ENCODE measurements around the gene SLC30A7.
"Not testable (repeated sequence)": the region's sequence is repeated elsewhere in the genome, so short reads cannot be mapped to it uniquely, and the experiment has no call there.

SLC30A7 gene

GRCh38 chr1:100941098-100941527 lies 45.2 kb downstream of the SLC30A7 start:
- no peak for TF ChIP-seq CTCF (IDR thresholded peaks at IDR 0.05; ENCODE audit: insufficient read depth, missing control alignments)

GRCh38 chr1:100941580-100942216 lies 45.8 kb downstream of the SLC30A7 start:
- no peak for TF ChIP-seq CTCF (IDR thresholded peaks at IDR 0.05; ENCODE audit: insufficient read depth, missing control alignments)
- DNase-seq (ENCODE audit: insufficient read length, low spot score) (no peak), FAIRE-seq (no peak)

More at GRCh38 chr1:100941098-100941527, 45.2 kb downstream of the SLC30A7 start:
- DNase-seq (ENCODE audit: insufficient read length, low spot score) (no peak), FAIRE-seq (no peak)

GRCh38 chr1:100942304-100943046 lies 46.6 kb downstream of the SLC30A7 start:
- no peak for TF ChIP-seq CTCF (IDR thresholded peaks at IDR 0.05; ENCODE audit: insufficient read depth, missing control alignments)
- DNase-seq (ENCODE audit: insufficient read length, low spot score) (no peak), FAIRE-seq (no peak)

- DNase-seq (ENCODE audit: insufficient read length, low spot score), result no peak
- no peak for TF ChIP-seq CTCF (IDR thresholded peaks at IDR 0.05; ENCODE audit: insufficient read depth, missing control alignments)
- FAIRE-seq, result no peak
These were observed 47.6 kb downstream of the SLC30A7 start for GRCh38 chr1:100943533-100943932.

- FAIRE-seq; DNase-seq (ENCODE audit: insufficient read length, low spot score): not testable (repeated sequence)
These were observed 50.2 kb downstream of the SLC30A7 start for GRCh38 chr1:100946064-100946463.

- DNase-seq (ENCODE audit: insufficient read length, low spot score); FAIRE-seq: not testable (repeated sequence)
These were observed 51.9 kb downstream of the SLC30A7 start for GRCh38 chr1:100947816-100948215.

GRCh38 chr1:100948721-100949405 lies 53.0 kb downstream of the SLC30A7 start:
- DNase-seq (ENCODE audit: insufficient read length, low spot score); FAIRE-seq: not testable (repeated sequence)

GRCh38 chr1:100949515-100950158 lies 53.7 kb downstream of the SLC30A7 start:
- not testable (repeated sequence) for FAIRE-seq

GRCh38 chr1:100950337-100950736 lies 54.4 kb downstream of the SLC30A7 start:
- no peak for TF ChIP-seq CTCF (IDR thresholded peaks at IDR 0.05; ENCODE audit: insufficient read depth, missing control alignments)
- FAIRE-seq (no peak), DNase-seq (ENCODE audit: insufficient read length, low spot score) (no peak)

More at GRCh38 chr1:100949515-100950158, 53.7 kb downstream of the SLC30A7 start:
- not testable (repeated sequence) for DNase-seq (ENCODE audit: insufficient read length, low spot score)
